K562 (cell line): ENCODE data around the gene TMEM170A. TPM values are rescaled to one million over a fixed set of nuclear protein-coding genes. Genes with fewer than 3 reads are reported as not detected.

Source experiments
- BCL6 ChIP-seq: fragments of 250-450 bp; sonication (Bioruptor Pico); IDR thresholded peaks from 2 replicates; pipeline ENCODE4 v1.4.0; 2020
- CBFA2T3 ChIP-seq: fragments of 450-650 bp; IDR thresholded peaks from 2 replicates; pipeline ENCODE4 v1.6.1; 2017
- CBX5 ChIP-seq: IDR thresholded peaks from 2 replicates; pipeline ENCODE4 v1.6.1; 2014; ENCODE audit warnings: low read depth, borderline replicate concordance
- CCAR2 ChIP-seq: fragments of 200-400 bp; formaldehyde crosslinking; IDR thresholded peaks from 2 replicates; pipeline ENCODE4 v1.6.1; 2017; ENCODE audit warnings: mild to moderate bottlenecking, low read depth, low read length
- CSDE1 ChIP-seq, 2 experiments: fragments of 450-650 bp; IDR thresholded peaks; 2 replicates each; pipeline ENCODE4 v1.6.1; 2016; ENCODE audit warnings: mild to moderate bottlenecking in 1 of 2
- DNMT1 ChIP-seq: fragments of 450-650 bp; IDR thresholded peaks from 2 replicates; pipeline ENCODE4 v1.6.1; 2016; ENCODE audit warnings: antibody characterized with exemption, mild to moderate bottlenecking
- EP300 ChIP-seq: IDR thresholded peaks from 2 replicates; pipeline ENCODE4 v1.6.1; 2012; ENCODE audit warnings: low read length, improper control_type of control experiment
- FOSL1 ChIP-seq: fragments of 200-800 bp; sonication (Bioruptor generic); conservative IDR thresholded peaks from 2 replicates; pipeline ENCODE4 v1.6.1; 2016; ENCODE audit warnings: missing genetic modification characterization, missing compliant biosample characterization
- JUND ChIP-seq, 2 experiments: IDR thresholded peaks; 2 replicates in 1 of 2; 3 replicates in 1 of 2; pipeline ENCODE4 v1.6.1; 2011; ENCODE audit warnings: borderline replicate concordance in 2 of 2, low read depth in 2 of 2, low read length in 2 of 2, improper control_type of control experiment in 1 of 2, missing biosample characterization in 1 of 2, missing genetic modification characterization in 1 of 2, missing genetic modification reagents in 1 of 2
- KDM1A ChIP-seq, 2 experiments: fragments of 450-650 bp; IDR thresholded peaks; 2 replicates each; pipeline ENCODE4 v1.6.1; 2016; ENCODE audit warnings: mild to moderate bottlenecking in 2 of 2
- MAFF ChIP-seq: IDR thresholded peaks from 2 replicates; pipeline ENCODE4 v1.6.1; 2012; ENCODE audit warnings: low read length, improper control_type of control experiment
- MEIS2 ChIP-seq: fragments of 450-650 bp; IDR thresholded peaks from 2 replicates; pipeline ENCODE4 v1.6.1; 2014; ENCODE audit warnings: mild to moderate bottlenecking; ENCODE audit not compliant: partially characterized antibody
- NFRKB ChIP-seq: fragments of 450-650 bp; IDR thresholded peaks from 2 replicates; pipeline ENCODE4 v1.6.1; 2016; ENCODE audit warnings: low read depth
- RAD51 ChIP-seq: fragments of 450-650 bp; IDR thresholded peaks from 2 replicates; pipeline ENCODE4 v1.7.1; 2016; ENCODE audit warnings: low read depth, mild to moderate bottlenecking, borderline replicate concordance
- SMARCA4 ChIP-seq: fragments of 450-650 bp; IDR thresholded peaks from 2 replicates; pipeline ENCODE4 v1.6.1; 2016
- SMARCB1 ChIP-seq: IDR thresholded peaks from 2 replicates; pipeline ENCODE4 v1.6.1; 2011; ENCODE audit warnings: improper control_type of control experiment, low read depth; ENCODE audit not compliant: insufficient read length
- SP1 ChIP-seq: sonication (generic); formaldehyde crosslinking; IDR thresholded peaks from 2 replicates; pipeline ENCODE4 v1.8.1; 2022; ENCODE audit warnings: mild to moderate bottlenecking, missing genetic modification reagents
- TAF9B ChIP-seq: fragments of 450-650 bp; IDR thresholded peaks from 2 replicates; pipeline ENCODE4 v1.6.1; 2018; ENCODE audit warnings: mild to moderate bottlenecking; ENCODE audit not compliant: partially characterized antibody
- TCF3 ChIP-seq: sonication (generic); formaldehyde crosslinking; IDR thresholded peaks from 2 replicates; pipeline ENCODE4 v1.4.0; 2020; ENCODE audit warnings: mild to moderate bottlenecking, missing genetic modification reagents
- TEAD4 ChIP-seq, 2 experiments: sonication (generic) in 1 of 2; formaldehyde crosslinking in 1 of 2; IDR thresholded peaks; 2 replicates each; pipeline versions ENCODE4 v1.6.1 to v1.8.0; 2012 to 2022; ENCODE audit warnings: borderline replicate concordance in 1 of 2, inconsistent platforms in 1 of 2, low read length in 1 of 2, mild to moderate bottlenecking in 1 of 2, missing genetic modification reagents in 1 of 2
- THRAP3 ChIP-seq: fragments of 450-650 bp; IDR thresholded peaks from 2 replicates; pipeline ENCODE4 v1.6.1; 2016; ENCODE audit warnings: mild to moderate bottlenecking, inconsistent platforms, borderline replicate concordance
- TOE1 ChIP-seq, 2 experiments: fragments of 450-650 bp in 1 of 2; sonication (generic) in 1 of 2; formaldehyde crosslinking in 1 of 2; IDR thresholded peaks; 2 replicates each; pipeline versions ENCODE4 v1.7.1 to v1.8.0; 2016 to 2022; ENCODE audit warnings: borderline replicate concordance in 2 of 2, mild to moderate bottlenecking in 2 of 2, antibody characterized with exemption in 1 of 2, inconsistent platforms in 1 of 2, low read depth in 1 of 2, missing genetic modification reagents in 1 of 2, moderate library complexity in 1 of 2
- ZNF121 ChIP-seq: sonication (generic); formaldehyde crosslinking; conservative IDR thresholded peaks from 2 replicates; pipeline ENCODE4 v1.8.0; 2022; ENCODE audit warnings: missing genetic modification reagents
- ZNF134 ChIP-seq: fragments of 250-450 bp; sonication (Bioruptor Pico); conservative IDR thresholded peaks from 2 replicates; pipeline ENCODE4 v1.4.0; 2020
- ZNF174 ChIP-seq: fragments of 250-450 bp; sonication (Bioruptor Pico); IDR thresholded peaks from 2 replicates; pipeline ENCODE4 v1.4.0; 2020; ENCODE audit warnings: mild to moderate bottlenecking
- ZNF197 ChIP-seq: fragments of 200-800 bp; sonication (Bioruptor generic); IDR thresholded peaks from 2 replicates; pipeline ENCODE4 v1.6.1; 2016; ENCODE audit warnings: low read depth, missing genetic modification characterization, missing compliant biosample characterization
- ZNF384 ChIP-seq: IDR thresholded peaks from 2 replicates; pipeline ENCODE4 v1.6.1; 2012; ENCODE audit warnings: low read depth, low read length, improper control_type of control experiment
- ZNF780A ChIP-seq: fragments of 250-450 bp; sonication (Bioruptor Pico); IDR thresholded peaks from 2 replicates; pipeline ENCODE4 v1.5.0; 2021; ENCODE audit warnings: mild to moderate bottlenecking
- polyA plus RNA-seq, 8 experiments: library from polyadenylated mRNA; depleted of rRNA in 4 of 8; stranded (reverse) in 5 of 8; unstranded in 3 of 8; fragments of >200 nt; fragmentation: Nextera tagmentation in 2 of 8; fragmentation: Illumina TruSeq in 1 of 8; extraction: Ambion mirVana in 2 of 8; extraction: Trizol in 1 of 8; gene quantifications; 2 replicates each; pipeline versions ENCODE4 v1.2.1 to v1.2.3, GENCODE V29; 2011 to 2014; ENCODE audit warnings: inconsistent platforms in 1 of 8, missing spikeins in 1 of 8
- total RNA-seq, 7 experiments: library from RNA; depleted of rRNA in 6 of 7; stranded (reverse); fragments of >200 nt in 6 of 7; fragmentation: Illumina TruSeq in 2 of 7; extraction: Trizol in 2 of 7; gene quantifications; 2 replicates each; pipeline versions ENCODE4 v1.2.1 to v1.2.3, GENCODE V29; 2011 to 2021; ENCODE audit warnings: low replicate concordance in 1 of 7
- TF ChIP-seq, protein P1 (sequence below): fragments of 450-650 bp; conservative IDR thresholded peaks from 2 replicates; pipeline ENCODE4 v1.6.1; 2016; ENCODE audit warnings: missing genetic modification characterization, low read depth, mild to moderate bottlenecking, control low read depth, missing compliant biosample characterization

The TMEM170A gene
- total and polyA plus RNA-seq, 9 of the 15 experiments (the other 6 are each of a cell fraction or from before 2014, with no cell fraction given): 6.1 to 30.2 (median 15.0) TPM

DNA sequence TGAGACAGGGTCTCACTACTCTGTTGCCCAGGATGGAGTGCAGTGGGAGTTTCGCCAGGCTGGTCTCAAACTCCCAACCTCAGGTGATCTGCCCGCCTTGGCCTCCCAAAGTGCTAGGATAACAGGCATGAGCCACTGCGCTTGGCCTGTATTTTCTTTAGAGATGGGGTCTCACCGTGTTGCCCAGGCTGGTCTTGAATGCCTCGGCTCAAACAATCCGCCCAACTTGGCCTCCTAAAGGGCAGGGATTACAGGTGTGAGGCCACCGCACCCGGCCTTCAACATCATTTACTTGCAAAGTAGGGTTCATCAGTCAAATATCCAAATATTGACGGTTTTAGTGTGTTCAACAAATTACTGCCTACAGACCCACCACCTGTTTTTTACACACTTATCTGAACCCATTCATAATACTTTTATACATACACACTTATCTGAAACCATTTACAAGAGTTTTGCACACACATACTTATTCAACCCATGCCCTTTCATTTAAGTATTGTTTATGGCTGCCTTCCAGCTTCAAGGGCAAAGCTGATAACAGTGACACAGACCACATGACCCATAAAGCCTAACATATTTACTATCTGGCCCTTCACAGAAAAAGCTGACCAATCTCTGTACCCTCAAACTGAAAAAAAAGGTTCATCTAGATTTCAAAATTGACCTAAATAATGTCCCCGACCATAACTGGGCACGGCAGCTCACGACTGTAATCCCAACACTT, 11.9 kb downstream of the TMEM170A start (continued):
- TF ChIP-seq JUND (IDR thresholded peaks at IDR 0.05; ENCODE audit: borderline replicate concordance, low read depth, low read length) (no peak), JUND (tag; IDR thresholded peaks at IDR 0.05; ENCODE audit: borderline replicate concordance, low read depth, low read length) (no peak), SMARCB1 (no peak), RAD51 (peak; percentile 49; the same call in 1 of the 2 replicates), SP1 (no peak), THRAP3 (no peak), TEAD4 (IDR thresholded peaks at IDR 0.05; ENCODE audit: low read length) (peak; percentile 35; the same call in 1 of the 2 replicates), TEAD4 (CRISPR knock-in tag; IDR thresholded peaks at IDR 0.05; ENCODE audit: borderline replicate concordance) (no peak), TCF3 (0 out of 2 replicates have a peak, but pooled peaks have one; percentile 31), FOSL1 (no peak), ZNF197 (no peak), NFRKB (no peak), ZNF121 (CRISPR knock-in tag) (no peak), MEIS2 (peak; percentile 28), TOE1 (IDR thresholded peaks at IDR 0.05; ENCODE audit: borderline replicate concordance) (no peak), TOE1 (CRISPR knock-in tag; IDR thresholded peaks at IDR 0.05; ENCODE audit: borderline replicate concordance, low read depth) (no peak), CBX5 (no peak), CSDE1 (IDR thresholded peaks at IDR 0.05) (no peak), TAF9B (no peak), ZNF174 (CRISPR knock-in tag) (no peak), ZNF780A (no peak), MAFF (no peak), EP300 (peak; percentile 30; the same call in 1 of the 2 replicates), KDM1A (IDR thresholded peaks at IDR 0.05) (peak; percentile 21 to 49; a peak in 3 of 4 replicates), BCL6 (no peak), CCAR2 (no peak), CBFA2T3 (peak; percentile 72), DNMT1 (no peak), ZNF134 (CRISPR knock-in tag) (no peak), ZNF384 (0 out of 2 replicates have a peak, but pooled peaks have one; percentile 27), SMARCA4 (no peak)
- TF ChIP-seq, protein P1, sequence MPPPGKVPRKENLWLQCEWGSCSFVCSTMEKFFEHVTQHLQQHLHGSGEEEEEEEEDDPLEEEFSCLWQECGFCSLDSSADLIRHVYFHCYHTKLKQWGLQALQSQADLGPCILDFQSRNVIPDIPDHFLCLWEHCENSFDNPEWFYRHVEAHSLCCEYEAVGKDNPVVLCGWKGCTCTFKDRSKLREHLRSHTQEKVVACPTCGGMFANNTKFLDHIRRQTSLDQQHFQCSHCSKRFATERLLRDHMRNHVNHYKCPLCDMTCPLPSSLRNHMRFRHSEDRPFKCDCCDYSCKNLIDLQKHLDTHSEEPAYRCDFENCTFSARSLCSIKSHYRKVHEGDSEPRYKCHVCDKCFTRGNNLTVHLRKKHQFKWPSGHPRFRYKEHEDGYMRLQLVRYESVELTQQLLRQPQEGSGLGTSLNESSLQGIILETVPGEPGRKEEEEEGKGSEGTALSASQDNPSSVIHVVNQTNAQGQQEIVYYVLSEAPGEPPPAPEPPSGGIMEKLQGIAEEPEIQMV (tag): no peak
